GM19328 (cell line): ENCODE data around the gene RBM47.

ENCODE experiments used
- ATAC-seq: cut with Tn5 transposase; IDR thresholded peaks from one replicate; pipeline ENCODE4 v1.9.1; 2021; ENCODE audit warnings: mild to moderate bottlenecking, moderate library complexity; ENCODE audit not compliant: unreplicated experiment

Gene RBM47

DNA sequence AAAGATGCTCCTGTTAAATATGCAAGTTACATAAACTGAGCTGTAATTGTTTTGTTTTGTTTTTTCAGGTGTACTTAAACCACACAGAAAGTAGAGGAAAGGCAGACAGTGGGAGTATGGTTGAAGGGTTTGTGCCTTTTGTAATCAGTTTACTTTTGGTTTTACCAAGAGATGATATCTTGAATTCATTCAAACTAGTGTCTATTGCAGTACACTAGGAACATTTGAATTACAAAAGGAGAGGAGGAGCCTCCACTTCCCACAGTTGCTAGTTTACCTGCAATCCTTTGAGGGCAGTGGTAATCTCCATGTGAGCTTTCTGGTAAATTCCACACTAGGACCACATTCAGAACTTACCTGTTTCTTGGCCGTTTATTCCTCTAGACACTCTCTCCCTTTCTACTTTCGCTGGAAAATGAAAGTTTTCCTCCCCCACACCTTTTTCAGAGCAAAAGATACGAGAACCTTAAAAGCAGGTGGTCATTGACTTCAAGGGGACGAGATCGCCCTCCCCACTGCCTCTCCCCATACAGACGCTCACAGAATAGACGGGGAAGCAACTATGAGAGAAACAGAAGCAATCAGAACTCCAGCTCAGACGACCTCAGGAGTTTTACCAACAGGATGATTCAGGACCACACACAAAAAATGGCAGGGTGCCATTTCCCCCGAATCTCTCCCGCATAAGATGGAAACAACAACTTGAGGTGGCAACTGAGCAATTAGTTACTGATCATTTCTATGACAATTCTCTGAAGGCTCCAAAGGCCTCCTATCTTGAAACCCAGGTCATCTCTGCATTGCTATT, 3.3 kb downstream of the RBM47 start:
- ATAC-seq, result no peak

GRCh38 chr4:40623707-40624106, 6.0 kb downstream of the RBM47 start:
- no peak for ATAC-seq

DNA sequence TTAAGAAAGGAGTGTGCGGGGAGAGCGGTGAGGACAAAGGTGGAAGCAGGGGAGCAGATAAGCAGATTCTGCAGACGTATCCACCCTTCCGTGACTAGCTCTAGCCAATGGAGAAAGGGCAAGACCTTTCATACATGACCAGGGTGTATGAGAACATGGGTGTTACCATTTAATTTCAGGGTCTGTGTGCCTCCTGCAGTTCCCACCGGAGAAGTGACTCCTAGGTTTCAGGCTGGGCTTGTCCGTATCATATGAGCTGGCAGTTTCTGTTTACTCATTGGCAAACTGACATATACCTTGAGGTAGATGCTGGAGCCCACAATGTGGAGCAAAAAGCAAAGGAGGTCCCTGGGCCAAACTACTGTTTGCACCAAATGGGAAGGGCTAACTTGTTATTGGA, 6.8 kb downstream of the RBM47 start:
- no peak for ATAC-seq

DNA sequence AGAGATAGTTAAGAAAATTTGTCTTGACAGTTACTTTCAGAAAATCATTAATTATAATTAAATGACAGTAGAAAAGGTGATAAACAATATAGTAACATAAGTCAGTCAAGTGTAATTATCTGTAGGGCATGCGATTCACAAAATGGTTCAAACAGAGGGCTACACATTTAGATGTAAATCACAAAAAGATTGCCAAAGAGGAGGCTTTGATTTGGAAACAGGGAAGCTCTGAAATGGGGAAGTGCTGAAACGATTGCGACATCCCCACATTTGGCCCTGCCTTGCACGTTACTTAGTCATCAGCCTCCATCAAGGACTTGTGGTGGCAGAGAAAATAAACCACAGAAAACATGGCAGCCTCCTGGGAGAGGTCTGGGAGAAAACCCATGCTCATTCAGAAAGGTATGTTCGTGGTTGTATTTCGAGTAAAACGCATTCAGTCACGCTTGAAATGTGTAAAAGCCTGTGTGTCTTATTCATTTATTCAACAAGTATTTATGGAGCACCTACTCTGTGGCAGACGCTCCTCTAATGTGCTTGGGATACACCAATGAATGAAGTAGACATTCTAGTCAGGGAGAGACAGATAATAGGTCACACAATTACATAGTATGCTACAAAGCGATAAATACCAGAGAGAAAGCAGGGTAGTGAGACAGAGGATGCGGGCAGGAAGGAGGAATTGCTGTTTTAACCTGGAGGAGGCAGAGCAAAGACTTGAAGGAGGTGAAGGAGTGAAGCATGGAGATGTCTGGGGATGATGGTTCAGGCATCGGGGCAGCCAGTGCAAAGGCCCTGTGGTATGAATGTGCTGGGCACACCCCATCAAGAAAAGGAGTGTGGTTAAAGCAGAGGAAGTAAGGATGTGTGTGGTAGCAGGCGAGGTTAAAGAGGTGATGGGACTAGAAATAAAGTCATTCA, 7.8 kb downstream of the RBM47 start:
- no peak for ATAC-seq

- no peak for ATAC-seq
These were observed 8.5 kb downstream of the RBM47 start for GRCh38 chr4:40621229-40621591.

GRCh38 chr4:40619600-40619999, 10.1 kb downstream of the RBM47 start:
- no peak for ATAC-seq

GRCh38 chr4:40617872-40618271, 11.8 kb downstream of the RBM47 start:
- ATAC-seq, result no peak

DNA sequence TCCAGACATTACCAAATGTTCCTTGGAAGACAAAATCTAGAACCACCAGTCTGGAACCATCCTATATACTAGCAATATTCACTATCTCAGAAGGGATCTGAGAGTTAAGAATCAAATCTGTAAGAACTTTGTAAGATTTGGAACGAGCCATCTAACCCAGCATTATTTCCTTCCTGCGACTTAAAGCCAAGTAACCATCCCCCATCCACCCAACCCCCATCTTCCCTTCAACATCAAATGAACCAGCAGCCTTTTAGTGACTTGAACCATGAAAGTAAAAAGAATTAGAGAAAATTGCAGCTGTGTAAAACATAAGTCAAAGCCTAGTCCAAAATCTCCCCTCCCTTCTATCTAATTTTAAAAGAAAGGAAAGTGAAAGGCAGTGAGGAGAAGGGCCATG, 15.6 kb downstream of the RBM47 start:
- ATAC-seq, result no peak

GRCh38 chr4:40613456-40613855, 16.2 kb downstream of the RBM47 start:
- ATAC-seq, result no peak

- no peak for ATAC-seq
These were observed 16.8 kb downstream of the RBM47 start for GRCh38 chr4:40612831-40613230.

DNA sequence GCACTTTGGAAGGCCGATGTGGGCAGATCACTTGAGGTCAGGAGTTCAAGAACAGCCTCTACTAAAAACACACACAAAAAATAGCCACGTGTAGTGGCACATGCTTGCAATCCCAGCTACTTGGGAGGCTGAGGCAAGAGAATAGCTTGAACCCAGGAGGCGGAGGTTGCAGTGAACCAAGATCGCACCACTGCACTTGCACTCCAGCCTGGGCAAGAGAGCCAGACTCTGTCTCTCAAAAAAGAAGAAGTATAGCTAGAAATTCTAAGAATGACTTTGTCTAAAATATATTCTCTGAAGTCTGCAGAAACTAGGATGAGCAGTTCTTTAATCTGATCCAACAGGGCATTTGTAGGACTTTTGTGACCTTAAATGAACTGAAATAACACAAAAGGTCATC, 17.4 kb downstream of the RBM47 start:
- no peak for ATAC-seq

DNA sequence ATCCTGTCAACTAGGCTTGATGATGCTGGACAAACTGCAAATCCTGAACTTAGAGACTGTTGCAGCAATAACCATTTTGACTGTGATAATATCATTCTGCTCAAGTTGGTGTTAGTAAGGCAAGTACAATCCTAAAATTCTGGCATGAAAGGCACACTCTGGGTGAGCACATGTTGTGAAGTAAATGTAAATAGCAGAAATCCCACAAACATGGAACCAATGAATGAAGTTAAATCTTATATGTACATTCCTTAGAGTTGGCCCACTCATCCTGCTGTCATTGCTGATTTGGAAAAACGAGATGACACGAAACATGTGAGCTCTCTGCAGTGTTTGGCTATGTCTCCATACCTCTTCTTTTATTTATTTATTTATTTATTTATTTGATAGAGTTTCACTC, 21.0 kb downstream of the RBM47 start:
- no peak for ATAC-seq

- no peak for ATAC-seq
These were observed 22.4 kb downstream of the RBM47 start for GRCh38 chr4:40607221-40607620.

DNA sequence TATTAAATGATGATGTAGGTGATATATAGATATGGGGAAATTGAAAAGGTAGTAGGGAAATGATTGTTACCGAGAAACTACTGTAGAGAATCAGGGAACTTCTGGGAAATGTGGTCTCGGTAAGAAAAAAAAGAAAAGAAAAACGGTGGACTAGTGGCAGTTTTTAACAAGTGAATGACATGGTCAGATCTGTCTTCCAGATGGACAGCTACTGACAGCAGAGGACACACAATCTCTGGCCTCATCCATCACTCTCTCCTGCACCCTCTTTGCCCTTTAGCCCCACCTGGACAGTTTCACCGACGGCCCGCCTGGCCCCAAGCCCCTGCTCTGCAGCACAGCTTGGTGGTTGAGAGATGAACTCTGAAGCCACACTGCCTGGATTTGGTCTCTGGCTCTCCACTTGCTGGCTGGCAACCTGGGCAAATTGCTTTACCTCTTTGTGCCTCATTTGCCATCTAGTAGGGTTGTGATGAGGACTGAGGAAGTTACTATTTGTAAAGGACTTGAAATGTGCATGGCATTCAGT, 23.4 kb downstream of the RBM47 start:
- no peak for ATAC-seq

DNA sequence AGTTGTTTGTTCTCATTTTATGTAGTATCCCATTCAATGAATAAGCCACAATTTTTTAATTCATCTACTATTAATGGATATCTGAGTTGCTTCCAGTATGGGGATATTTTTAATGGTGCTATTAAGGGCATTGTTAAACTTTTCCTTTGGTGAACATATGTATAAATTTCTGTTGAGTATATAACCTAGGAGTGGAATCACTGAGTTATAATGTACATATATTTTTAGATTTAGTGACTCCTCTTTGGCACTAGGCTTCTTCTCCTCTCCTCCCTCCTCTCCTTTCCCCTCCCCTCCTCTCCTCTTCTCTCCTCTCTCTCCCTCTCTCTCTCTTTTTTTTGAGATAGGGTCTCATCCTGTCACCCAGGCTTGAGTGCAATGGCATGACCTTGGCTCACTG, 26.4 kb downstream of the RBM47 start:
- ATAC-seq, result no peak

- ATAC-seq, result no peak
These were observed 28.0 kb downstream of the RBM47 start for GRCh38 chr4:40601641-40602040.

DNA sequence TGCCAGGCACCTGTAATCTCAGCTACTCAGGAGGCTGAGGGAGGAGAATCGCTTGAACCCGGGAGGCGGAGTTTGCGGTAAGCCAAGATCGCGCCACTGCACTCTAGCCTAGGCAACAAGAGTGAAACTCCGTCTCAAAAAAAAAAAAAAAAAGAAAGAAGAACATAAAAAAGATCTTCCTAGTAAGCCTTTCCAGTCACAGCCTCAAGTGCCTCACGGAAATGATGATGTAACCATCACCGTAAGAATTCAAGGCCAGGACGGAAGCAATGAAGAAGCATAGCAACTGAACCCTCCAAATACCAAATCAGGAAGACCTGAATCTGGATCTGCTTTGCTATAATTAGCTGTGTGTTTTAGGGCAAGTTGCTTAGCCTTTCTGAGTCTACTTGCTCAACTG, 28.8 kb downstream of the RBM47 start:
- no peak for ATAC-seq

DNA sequence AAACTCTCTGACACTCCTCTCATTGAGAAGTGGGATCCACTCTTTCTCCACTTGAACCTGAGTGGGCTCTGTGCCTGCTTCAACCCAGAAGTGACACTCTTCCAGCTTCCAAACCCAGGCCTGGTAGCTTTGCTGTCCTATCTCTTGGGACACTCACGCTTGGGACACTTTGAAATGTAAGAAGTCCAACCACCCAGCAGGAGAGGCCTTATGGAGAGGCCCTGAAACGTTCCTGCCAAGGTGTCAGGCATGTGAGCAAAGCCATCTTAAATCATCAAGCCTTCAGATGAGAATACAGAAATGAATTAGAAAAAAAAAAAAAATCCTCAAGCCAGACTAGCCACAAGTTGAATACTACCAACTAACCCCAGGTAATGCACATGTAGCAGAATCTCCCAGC, 30.2 kb downstream of the RBM47 start:
- no peak for ATAC-seq

- no peak for ATAC-seq
These were observed 33.1 kb downstream of the RBM47 start for GRCh38 chr4:40596522-40596921.

DNA sequence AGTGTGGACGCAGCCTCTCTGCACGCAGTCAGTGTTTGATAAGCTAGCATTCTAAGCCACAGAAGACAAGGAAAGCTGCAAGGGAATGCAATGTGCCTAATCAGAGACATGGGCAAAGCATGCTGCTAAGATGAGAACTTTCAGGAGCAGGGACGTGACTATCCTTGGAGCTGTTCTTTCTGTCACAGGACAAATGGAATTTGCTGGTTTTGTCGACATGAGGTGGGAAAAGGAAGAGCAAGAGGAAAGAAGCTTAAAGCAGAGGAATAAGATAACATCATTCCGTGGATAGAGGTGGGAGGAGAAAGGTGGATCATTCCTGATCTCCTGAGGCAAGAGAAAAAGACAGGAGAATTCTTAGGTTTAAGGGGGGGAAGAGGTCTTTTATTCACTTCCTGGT, 33.7 kb downstream of the RBM47 start:
- ATAC-seq, result no peak

DNA sequence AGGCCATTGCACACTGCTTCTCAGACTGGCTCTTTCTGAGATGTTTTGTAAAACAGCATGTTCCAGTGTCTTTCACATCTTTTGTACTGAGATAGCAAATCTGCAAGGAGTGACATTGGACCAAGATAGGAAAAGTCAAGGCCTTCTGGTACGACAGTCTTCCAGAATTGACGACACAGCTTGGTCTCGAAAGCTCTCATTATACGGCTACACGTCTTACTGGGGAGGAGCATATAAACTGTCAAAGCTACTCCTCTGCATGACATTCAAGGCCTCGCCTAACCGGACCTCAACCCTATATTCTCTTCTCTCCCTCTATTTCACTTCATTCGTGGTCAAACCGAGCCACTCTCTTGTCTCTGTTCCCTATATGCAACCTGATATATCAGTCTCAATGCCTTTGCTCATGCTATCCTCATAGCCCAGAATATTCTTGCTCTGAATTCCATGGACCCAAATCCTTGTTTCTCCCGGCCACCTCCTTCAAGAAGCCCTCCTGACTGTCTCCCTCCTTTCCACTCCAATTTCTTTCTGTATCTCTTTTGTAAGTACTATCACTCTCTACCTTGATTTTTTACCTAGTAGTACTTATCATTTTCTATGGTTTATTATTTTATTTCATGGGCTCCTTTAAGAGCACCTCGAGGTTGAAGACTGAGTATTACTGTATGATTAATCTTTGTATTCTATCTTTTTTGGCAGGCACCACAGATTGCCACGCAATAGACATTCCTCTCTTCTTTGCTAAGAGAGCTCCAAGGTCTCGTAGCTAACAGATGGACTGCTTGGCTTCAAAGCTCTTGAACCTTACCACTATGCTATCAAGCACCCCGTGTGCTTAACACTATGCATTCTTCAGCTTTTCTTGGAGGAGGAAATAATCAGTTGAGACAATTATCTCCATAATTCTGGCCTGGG, 35.1 kb downstream of the RBM47 start:
- no peak for ATAC-seq
